IMR-90 (cell line): ENCODE results near the gene MAN2B1.

Source experiments
- BHLHE40 ChIP-seq: fragments of 150-350 bp; IDR thresholded peaks from 2 replicates; pipeline ENCODE4 v1.6.1; 2016; ENCODE audit warnings: mild to moderate bottlenecking, low read depth, low read length
- CEBPB ChIP-seq: IDR thresholded peaks from 2 replicates; pipeline ENCODE4 v1.6.1; 2012; ENCODE audit warnings: low read depth, low read length, improper control_type of control experiment
- CHD1 ChIP-seq: IDR thresholded peaks from 2 replicates; pipeline ENCODE4 v1.6.1; 2012; ENCODE audit warnings: low read depth, low read length, improper control_type of control experiment
- FOS ChIP-seq: fragments of 150-350 bp; IDR thresholded peaks from 2 replicates; pipeline ENCODE4 v1.6.1; 2016; ENCODE audit warnings: low read depth, low read length
- MAFK ChIP-seq: IDR thresholded peaks from 2 replicates; pipeline ENCODE4 v1.6.1; 2012; ENCODE audit warnings: low read depth, low read length, improper control_type of control experiment
- MAZ ChIP-seq: IDR thresholded peaks from 2 replicates; pipeline ENCODE4 v1.6.1; 2012; ENCODE audit warnings: low read depth, mild to moderate bottlenecking, low read length, improper control_type of control experiment, moderate library complexity, borderline replicate concordance
- MXI1 ChIP-seq: IDR thresholded peaks from 2 replicates; pipeline ENCODE4 v1.6.1; 2012; ENCODE audit warnings: low read depth, mild to moderate bottlenecking, low read length, moderate library complexity, borderline replicate concordance
- NFE2L2 ChIP-seq: fragments of 150-350 bp; IDR thresholded peaks from 2 replicates; pipeline ENCODE4 v1.6.1; 2016; ENCODE audit warnings: low read depth, mild to moderate bottlenecking, low read length
- POLR2A ChIP-seq: IDR thresholded peaks from 2 replicates; pipeline ENCODE4 v1.6.1; 2012; ENCODE audit warnings: mild to moderate bottlenecking, low read depth, low read length
- RAD21 ChIP-seq: IDR thresholded peaks from 2 replicates; pipeline ENCODE4 v1.6.1; 2012; ENCODE audit warnings: low read length, improper control_type of control experiment
- RFX5 ChIP-seq: IDR thresholded peaks from 2 replicates; pipeline ENCODE4 v1.8.0; 2012; ENCODE audit warnings: low read depth, mild to moderate bottlenecking, low read length, moderate library complexity
- SMC3 ChIP-seq: fragments of 150-350 bp; IDR thresholded peaks from 2 replicates; pipeline ENCODE4 v1.6.1; 2016; ENCODE audit warnings: low read depth, mild to moderate bottlenecking, antibody characterized with exemption, low read length, moderate library complexity
- TF ChIP-seq, protein P1 (sequence below): conservative IDR thresholded peaks from 2 replicates; pipeline ENCODE4 v1.5.1; 2012; ENCODE audit warnings: mild to moderate bottlenecking, low read depth, low read length, improper control_type of control experiment
- TF ChIP-seq, protein P2 (sequence below): fragments of 150-350 bp; IDR thresholded peaks from 2 replicates; pipeline ENCODE4 v1.6.1; 2017; ENCODE audit warnings: mild to moderate bottlenecking, antibody characterized with exemption, low read length, low read depth

DNA sequence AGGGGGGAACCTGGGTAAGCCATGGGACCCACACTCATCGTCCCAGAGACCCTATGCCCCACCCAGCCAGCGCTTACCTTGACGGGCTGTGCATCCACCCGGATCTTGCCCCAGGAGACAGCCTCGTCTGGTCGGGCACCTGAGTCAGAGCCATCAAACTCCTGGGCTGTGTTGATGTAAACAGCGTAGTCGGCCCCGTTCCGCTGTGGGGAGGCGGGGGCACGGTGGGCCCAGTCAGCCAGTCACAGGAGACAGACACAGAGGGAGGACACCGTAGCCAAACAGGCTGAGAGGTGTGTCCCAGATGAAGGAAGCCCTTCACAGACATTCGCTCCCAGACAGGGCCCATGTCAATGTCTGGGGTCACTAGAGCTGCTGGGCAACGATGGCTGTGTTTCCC lies 9.4 kb upstream of the MAN2B1 start:
- TF ChIP-seq CEBPB (no peak), MAZ (no peak), POLR2A (no peak), SMC3 (no peak), RAD21 (no peak), MXI1 (no peak), RFX5 (no peak), MAFK (no peak), CHD1 (no peak), NFE2L2 (no peak), BHLHE40 (no peak), FOS (no peak)
- TF ChIP-seq, protein P1, sequence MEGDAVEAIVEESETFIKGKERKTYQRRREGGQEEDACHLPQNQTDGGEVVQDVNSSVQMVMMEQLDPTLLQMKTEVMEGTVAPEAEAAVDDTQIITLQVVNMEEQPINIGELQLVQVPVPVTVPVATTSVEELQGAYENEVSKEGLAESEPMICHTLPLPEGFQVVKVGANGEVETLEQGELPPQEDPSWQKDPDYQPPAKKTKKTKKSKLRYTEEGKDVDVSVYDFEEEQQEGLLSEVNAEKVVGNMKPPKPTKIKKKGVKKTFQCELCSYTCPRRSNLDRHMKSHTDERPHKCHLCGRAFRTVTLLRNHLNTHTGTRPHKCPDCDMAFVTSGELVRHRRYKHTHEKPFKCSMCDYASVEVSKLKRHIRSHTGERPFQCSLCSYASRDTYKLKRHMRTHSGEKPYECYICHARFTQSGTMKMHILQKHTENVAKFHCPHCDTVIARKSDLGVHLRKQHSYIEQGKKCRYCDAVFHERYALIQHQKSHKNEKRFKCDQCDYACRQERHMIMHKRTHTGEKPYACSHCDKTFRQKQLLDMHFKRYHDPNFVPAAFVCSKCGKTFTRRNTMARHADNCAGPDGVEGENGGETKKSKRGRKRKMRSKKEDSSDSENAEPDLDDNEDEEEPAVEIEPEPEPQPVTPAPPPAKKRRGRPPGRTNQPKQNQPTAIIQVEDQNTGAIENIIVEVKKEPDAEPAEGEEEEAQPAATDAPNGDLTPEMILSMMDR = no peak
- TF ChIP-seq, protein P2, sequence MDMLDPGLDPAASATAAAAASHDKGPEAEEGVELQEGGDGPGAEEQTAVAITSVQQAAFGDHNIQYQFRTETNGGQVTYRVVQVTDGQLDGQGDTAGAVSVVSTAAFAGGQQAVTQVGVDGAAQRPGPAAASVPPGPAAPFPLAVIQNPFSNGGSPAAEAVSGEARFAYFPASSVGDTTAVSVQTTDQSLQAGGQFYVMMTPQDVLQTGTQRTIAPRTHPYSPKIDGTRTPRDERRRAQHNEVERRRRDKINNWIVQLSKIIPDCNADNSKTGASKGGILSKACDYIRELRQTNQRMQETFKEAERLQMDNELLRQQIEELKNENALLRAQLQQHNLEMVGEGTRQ = no peak
